Fibroblast of lung (primary cell): ENCODE measurements around the gene TAAR8. TPM values are rescaled to one million over a fixed set of nuclear protein-coding genes. Genes with fewer than 3 reads are reported as not detected.

Source experiments
- DNase-seq, 2 donors: peaks; one replicate each; pipeline versions ENCODE4 v3.0.0 to v3.0.0-alpha.2; 2010; ENCODE audit warnings: low read depth in 2 of 2
- H2AFZ ChIP-seq: 2 replicates; pipeline ENCODE4 v1.5.1; 2012; ENCODE audit warnings: low read length, control low read depth, inconsistent platforms
- H3K27ac ChIP-seq: 2 replicates; pipeline ENCODE4 v1.5.1; 2011; ENCODE audit warnings: low read length, control low read depth; ENCODE audit not compliant: insufficient read depth
- H3K27me3 ChIP-seq: 2 replicates; pipeline ENCODE4 v1.5.1; 2011; ENCODE audit warnings: mild to moderate bottlenecking, low read length; ENCODE audit not compliant: control insufficient read depth, insufficient read depth
- H3K36me3 ChIP-seq: 2 replicates; pipeline ENCODE4 v1.5.1; 2011; ENCODE audit warnings: low read length; ENCODE audit not compliant: control insufficient read depth, insufficient read depth
- H3K4me1 ChIP-seq: 2 replicates; pipeline ENCODE4 v1.5.1; 2011; ENCODE audit warnings: low read length; ENCODE audit not compliant: control insufficient read depth, insufficient read depth; ENCODE audit errors: extremely low read depth
- H3K4me2 ChIP-seq: 2 replicates; pipeline ENCODE4 v1.5.1; 2011; ENCODE audit warnings: low read length, control low read depth; ENCODE audit not compliant: insufficient read depth; ENCODE audit errors: extremely low read depth
- H3K4me3 ChIP-seq, 4 experiments: fragments of 200-600 bp in 1 of 4; sonication (generic) in 1 of 4; replicated peaks in 1 of 4; 2 replicates each; pipeline ENCODE4 v1.5.1; 2011 to 2016; ENCODE audit warnings: low read length in 4 of 4, low read depth in 3 of 4, mild to moderate bottlenecking in 3 of 4, control low read depth in 2 of 4, inconsistent platforms in 1 of 4, mixed read lengths in 1 of 4; ENCODE audit not compliant: insufficient read depth in 1 of 4; ENCODE audit errors: control extremely low read depth in 1 of 4
- H3K79me2 ChIP-seq: 2 replicates; pipeline ENCODE4 v1.5.1; 2012; ENCODE audit warnings: mild to moderate bottlenecking, low read length, inconsistent platforms; ENCODE audit not compliant: control insufficient read depth, insufficient read depth
- H3K9ac ChIP-seq: 2 replicates; pipeline ENCODE4 v1.5.1; 2011; ENCODE audit warnings: mild to moderate bottlenecking, low read length, control low read depth; ENCODE audit not compliant: insufficient read depth
- H3K9me3 ChIP-seq: 2 replicates; pipeline ENCODE4 v1.5.1; 2012; ENCODE audit warnings: low read depth, low read length; ENCODE audit not compliant: control insufficient read depth, insufficient read depth
- H4K20me1 ChIP-seq: 2 replicates; pipeline ENCODE4 v1.5.1; 2011; ENCODE audit warnings: low read length; ENCODE audit not compliant: control insufficient read depth, insufficient read depth; ENCODE audit errors: extremely low read depth
- EZH2 ChIP-seq: IDR thresholded peaks from 2 replicates; pipeline ENCODE4 v1.5.1; 2012; ENCODE audit warnings: low read length, control low read depth, mild to moderate bottlenecking; ENCODE audit errors: missing control alignments
- polyA plus RNA-seq, 2 donors: library from polyadenylated mRNA; depleted of rRNA in 1 of 2; stranded (reverse) in 1 of 2; unstranded in 1 of 2; fragments of >200 nt; gene quantifications; 2 replicates each; pipeline ENCODE4 v1.2.1, GENCODE V29; 2011 to 2012; ENCODE audit warnings: missing spikeins in 1 of 2
- total RNA-seq: library from RNA; depleted of rRNA; stranded (reverse); fragments of >200 nt; gene quantifications from 2 replicates; pipeline ENCODE4 v1.2.1, GENCODE V29; 2014
- TF ChIP-seq, protein P1 (sequence below), 2 donors: IDR thresholded peaks in 1 of 2; conservative IDR thresholded peaks in 1 of 2; 1 replicate in 1 of 2; 2 replicates in 1 of 2; pipeline ENCODE4 v1.5.1; 2011 to 2012; ENCODE audit warnings: low read length in 2 of 2, control low read depth in 1 of 2, inconsistent platforms in 1 of 2, low read depth in 1 of 2, mild to moderate bottlenecking in 1 of 2

TAAR8 gene
- total and polyA plus RNA-seq, 2 donors (not counting 1 experiment from before 2014, with no cell fraction given): not detected

DNA sequence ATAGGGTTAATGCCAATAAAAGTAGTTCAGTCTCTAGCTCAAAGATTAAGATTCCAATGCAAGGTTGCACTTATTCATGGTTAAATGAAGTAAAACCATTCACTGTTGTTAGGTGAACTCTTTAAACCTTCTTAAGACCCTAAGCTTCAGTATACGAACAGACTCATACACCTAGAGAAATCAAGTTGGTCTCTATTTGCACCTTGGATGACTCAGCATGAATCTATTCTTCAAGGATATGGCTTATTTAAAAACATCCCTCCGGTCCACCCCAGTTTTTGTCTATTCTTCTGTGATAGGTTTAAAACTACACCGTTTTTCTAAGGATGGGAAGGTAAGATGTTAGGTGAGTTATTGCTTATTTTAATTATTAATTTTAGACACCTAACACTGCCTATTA, 15.3 kb upstream of the TAAR8 start:
- TF ChIP-seq, protein P1, sequence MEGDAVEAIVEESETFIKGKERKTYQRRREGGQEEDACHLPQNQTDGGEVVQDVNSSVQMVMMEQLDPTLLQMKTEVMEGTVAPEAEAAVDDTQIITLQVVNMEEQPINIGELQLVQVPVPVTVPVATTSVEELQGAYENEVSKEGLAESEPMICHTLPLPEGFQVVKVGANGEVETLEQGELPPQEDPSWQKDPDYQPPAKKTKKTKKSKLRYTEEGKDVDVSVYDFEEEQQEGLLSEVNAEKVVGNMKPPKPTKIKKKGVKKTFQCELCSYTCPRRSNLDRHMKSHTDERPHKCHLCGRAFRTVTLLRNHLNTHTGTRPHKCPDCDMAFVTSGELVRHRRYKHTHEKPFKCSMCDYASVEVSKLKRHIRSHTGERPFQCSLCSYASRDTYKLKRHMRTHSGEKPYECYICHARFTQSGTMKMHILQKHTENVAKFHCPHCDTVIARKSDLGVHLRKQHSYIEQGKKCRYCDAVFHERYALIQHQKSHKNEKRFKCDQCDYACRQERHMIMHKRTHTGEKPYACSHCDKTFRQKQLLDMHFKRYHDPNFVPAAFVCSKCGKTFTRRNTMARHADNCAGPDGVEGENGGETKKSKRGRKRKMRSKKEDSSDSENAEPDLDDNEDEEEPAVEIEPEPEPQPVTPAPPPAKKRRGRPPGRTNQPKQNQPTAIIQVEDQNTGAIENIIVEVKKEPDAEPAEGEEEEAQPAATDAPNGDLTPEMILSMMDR (conservative IDR thresholded peaks at IDR 0.05 in 1 of 2, IDR thresholded peaks at IDR 0.05 in 1 of 2; ENCODE audit: low read depth in 1 of 2, low read length in 2 of 2): no peak
- no peak for TF ChIP-seq EZH2
- DNase-seq: no peak

DNA sequence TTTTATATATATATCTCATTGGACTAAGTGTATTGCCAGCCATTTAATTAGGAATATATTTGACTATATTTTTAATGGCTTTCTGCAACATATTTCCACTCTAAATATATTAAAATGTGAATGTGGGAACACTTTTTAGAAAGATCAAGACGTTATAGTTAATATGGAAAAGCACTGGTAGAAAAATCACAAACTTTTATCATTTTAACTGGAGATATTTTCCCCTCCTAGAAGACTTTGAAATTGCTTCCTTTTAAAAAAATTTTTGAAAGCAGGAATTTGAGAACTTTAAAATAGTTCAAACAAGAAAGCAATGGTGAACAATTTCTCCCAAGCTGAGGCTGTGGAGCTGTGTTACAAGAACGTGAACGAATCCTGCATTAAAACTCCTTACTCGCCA, 14.5 kb upstream of the TAAR8 start, which contains the start of gene TAAR9:
TSS of gene TAAR9 (plus strand) at position 301 of the 400 bp plus-strand sequence. CDS start at position 314, 13 bp downstream.
- no peak for TF ChIP-seq EZH2
- TF ChIP-seq, protein P1 (conservative IDR thresholded peaks at IDR 0.05 in 1 of 2, IDR thresholded peaks at IDR 0.05 in 1 of 2; ENCODE audit: low read depth in 1 of 2, low read length in 2 of 2): no peak
- Histone ChIP-seq H3K27me3 (peaks cover 14% of the 10 kb centered on the region), H3K36me3 (no peaks in the 10 kb centered on the region), H3K4me2 (no peak within 1 kb of the TSS), H3K4me3 (no peak within 1 kb of the TSS), H3K4me1 (no peaks in the 10 kb centered on the region), H4K20me1 (no peaks in the 10 kb centered on the region), H3K27ac (no peak within 1 kb of the TSS), H2AFZ (no peak within 1 kb of the TSS), H3K9ac (no peak within 1 kb of the TSS), H3K79me2 (no peaks in the 10 kb centered on the region), H3K9me3 (no peaks in the 10 kb centered on the region)
- DNase-seq: no peak

More for the DNA sequence above, 15.3 kb upstream of the TAAR8 start:
- no peak overlapping the region for H3K27ac ChIP-seq
- H3K9ac ChIP-seq: no peak overlapping the region
- H3K9me3 ChIP-seq: no peaks in the 10 kb centered on the region
- H3K79me2 ChIP-seq: no peaks in the 10 kb centered on the region
- peaks cover 14% of the 10 kb centered on the region for H3K27me3 ChIP-seq
- no peaks in the 10 kb centered on the region for H3K4me1 ChIP-seq
- H3K4me2 ChIP-seq: no peak overlapping the region
- H3K36me3 ChIP-seq: no peaks in the 10 kb centered on the region
- no peak overlapping the region for H2AFZ ChIP-seq
- H3K4me3 ChIP-seq: no peak overlapping the region
- H4K20me1 ChIP-seq: no peaks in the 10 kb centered on the region

DNA sequence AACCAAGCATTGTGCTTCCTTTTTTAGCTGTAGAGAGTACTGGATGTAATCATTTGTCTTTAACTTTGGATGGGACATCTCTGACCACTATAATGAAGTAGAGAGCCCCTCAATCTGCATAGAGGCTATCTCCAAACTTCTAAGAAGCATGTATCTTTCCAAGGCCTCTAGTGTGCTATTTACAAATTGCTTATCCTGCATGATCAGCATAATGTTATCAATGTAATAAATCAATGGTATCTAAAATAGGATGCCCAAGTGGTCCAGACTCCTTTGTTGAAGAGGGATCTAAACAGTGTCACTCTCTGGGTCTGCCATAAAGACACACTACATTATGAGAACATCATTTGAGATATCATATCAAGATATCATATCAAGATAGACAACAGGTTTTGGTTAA, 7.6 kb upstream of the TAAR8 start:
- Histone ChIP-seq H3K36me3 (no peaks in the 10 kb centered on the region), H3K27ac (no peak overlapping the region), H3K9me3 (no peaks in the 10 kb centered on the region), H3K79me2 (no peaks in the 10 kb centered on the region), H3K27me3 (peaks cover 8% of the 10 kb centered on the region), H3K4me2 (no peak overlapping the region), H3K4me3 (no peak overlapping the region), H3K9ac (no peak overlapping the region), H2AFZ (no peak overlapping the region), H4K20me1 (no peaks in the 10 kb centered on the region), H3K4me1 (no peaks in the 10 kb centered on the region)
- TF ChIP-seq, protein P1 (conservative IDR thresholded peaks at IDR 0.05 in 1 of 2, IDR thresholded peaks at IDR 0.05 in 1 of 2; ENCODE audit: low read depth in 1 of 2, low read length in 2 of 2): no peak
- no peak for TF ChIP-seq EZH2
- DNase-seq: no peak
